Smooth muscle cell of the brain vasculature (primary cell): ENCODE data around the gene FOXE3.
A peak's percentile ranks its signal among the peaks of the same experiment; 100 is the strongest.

Experiments
- DNase-seq: peaks from one replicate; pipeline ENCODE4 v3.0.0-alpha.2; 2012; ENCODE audit warnings: low read depth, low spot score

FOXE3 gene

GRCh38 chr1:47435506-47436303 lies 19.6 kb downstream of the FOXE3 start:
- no peak for DNase-seq

DNA sequence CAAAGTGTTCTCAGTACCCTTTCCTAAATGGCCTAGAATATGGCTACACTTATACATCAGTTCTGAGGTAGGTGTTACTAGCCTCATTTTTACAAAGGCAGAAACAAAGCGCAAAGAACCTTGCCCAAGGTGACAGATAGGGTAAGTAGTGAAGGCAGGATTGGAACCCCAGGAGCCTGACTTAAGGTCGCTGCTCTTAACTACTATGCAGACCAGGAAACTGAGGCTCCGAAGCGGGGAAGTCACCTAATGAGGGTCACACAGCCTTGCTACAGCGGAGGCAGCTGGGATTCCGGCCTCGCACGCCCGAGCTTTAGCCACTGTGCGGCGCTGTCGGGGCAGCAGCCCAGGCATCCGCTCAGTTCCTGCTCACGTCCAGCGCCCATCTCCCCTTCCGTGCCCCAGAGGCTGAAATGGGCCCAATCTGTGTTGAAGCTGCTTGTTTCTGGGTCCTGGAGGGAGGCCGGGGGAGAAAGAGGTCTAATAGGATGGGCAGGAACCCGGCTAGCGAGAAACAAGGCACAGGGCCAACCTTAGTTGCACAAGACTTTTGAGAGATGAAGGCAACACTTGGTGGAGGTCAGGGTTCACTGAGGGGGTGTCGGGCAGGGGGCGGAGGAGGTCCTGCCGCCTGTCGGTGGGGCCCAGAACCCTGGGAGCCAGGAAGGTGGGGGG lies 20.4 kb downstream of the FOXE3 start:
- peak; percentile 40 for DNase-seq

DNA sequence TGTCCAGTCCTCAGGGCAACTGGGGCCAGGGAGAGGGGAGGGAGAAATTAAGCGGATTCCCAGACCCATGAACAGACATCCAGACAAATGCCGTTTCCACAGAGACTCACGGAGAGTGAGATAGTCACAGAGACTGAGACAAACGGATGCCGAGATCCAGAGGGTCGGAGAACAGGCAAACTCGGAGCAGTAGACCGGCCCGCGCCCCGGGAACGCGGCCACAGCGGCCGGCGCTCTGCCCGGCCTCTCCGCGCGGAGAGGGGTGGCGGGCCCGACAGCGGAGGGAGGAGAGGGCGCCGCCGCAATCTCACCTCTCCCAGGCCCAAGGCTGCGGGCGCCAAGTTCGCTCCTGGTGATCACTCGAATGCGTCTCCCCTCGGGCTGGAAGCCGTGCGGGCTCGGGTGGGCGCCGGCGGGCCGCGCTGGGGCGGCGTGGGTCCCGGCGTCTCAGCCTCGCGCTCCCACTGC lies 20.9 kb downstream of the FOXE3 start:
- DNase-seq = no peak

- DNase-seq = peak; percentile 39
Observed at GRCh38 chr1:47437447-47438164, 21.5 kb downstream of the FOXE3 start, which contains the start of gene FOXD2. FOXD2 (plus strand) TSS chr1:47438044; CDS start chr1:47438136, 92 bp downstream.

DNA sequence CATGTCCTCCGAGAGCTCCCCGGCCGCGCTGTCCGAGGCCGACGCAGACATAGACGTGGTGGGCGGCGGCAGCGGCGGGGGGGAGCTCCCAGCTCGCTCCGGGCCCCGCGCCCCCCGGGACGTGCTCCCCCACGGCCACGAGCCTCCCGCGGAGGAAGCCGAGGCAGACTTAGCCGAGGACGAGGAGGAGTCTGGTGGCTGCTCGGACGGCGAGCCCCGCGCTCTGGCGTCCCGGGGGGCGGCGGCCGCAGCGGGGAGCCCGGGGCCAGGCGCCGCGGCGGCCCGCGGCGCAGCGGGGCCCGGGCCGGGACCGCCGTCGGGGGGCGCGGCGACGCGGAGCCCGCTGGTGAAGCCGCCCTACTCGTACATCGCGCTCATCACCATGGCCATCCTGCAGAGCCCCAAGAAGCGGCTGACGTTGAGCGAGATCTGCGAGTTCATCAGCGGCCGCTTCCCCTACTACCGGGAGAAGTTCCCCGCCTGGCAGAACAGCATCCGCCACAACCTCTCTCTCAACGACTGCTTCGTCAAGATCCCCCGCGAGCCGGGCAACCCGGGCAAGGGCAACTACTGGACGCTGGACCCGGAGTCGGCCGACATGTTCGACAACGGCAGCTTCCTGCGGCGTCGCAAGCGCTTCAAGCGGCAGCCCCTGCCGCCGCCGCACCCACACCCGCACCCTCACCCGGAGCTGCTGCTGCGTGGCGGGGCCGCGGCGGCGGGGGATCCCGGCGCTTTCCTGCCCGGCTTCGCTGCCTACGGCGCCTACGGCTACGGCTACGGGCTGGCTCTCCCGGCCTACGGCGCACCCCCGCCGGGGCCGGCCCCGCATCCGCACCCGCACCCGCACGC lies 22.3 kb downstream of the FOXE3 start:
- no peak for DNase-seq

GRCh38 chr1:47439017-47439818 lies 23.1 kb downstream of the FOXE3 start:
- no peak for DNase-seq

GRCh38 chr1:47439819-47440598 lies 23.9 kb downstream of the FOXE3 start:
- no peak for DNase-seq

DNA sequence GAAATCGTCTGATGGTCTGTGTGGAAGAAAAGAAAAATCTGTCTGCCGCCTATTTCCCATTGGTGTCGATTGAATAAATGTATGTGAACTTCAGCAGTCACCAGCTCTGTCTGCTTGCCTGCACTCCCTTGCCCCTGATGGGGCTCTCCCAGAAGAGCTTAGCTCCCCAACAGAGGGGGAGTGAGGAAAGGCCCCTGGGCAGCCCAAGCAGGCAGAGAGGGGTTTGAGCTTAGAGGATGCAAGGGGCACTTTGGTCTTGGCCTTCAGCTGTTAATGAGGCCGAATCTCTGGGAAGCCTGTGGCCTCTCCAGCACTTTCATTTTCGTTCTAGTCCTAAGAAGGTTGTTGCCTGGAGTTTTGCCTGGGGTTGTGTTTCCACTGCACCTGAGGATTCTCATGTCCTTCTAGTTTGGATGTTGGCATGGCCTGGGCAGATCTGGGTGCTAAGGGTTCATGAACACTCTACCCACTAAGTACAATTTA lies 24.6 kb downstream of the FOXE3 start:
- no peak for DNase-seq

DNA sequence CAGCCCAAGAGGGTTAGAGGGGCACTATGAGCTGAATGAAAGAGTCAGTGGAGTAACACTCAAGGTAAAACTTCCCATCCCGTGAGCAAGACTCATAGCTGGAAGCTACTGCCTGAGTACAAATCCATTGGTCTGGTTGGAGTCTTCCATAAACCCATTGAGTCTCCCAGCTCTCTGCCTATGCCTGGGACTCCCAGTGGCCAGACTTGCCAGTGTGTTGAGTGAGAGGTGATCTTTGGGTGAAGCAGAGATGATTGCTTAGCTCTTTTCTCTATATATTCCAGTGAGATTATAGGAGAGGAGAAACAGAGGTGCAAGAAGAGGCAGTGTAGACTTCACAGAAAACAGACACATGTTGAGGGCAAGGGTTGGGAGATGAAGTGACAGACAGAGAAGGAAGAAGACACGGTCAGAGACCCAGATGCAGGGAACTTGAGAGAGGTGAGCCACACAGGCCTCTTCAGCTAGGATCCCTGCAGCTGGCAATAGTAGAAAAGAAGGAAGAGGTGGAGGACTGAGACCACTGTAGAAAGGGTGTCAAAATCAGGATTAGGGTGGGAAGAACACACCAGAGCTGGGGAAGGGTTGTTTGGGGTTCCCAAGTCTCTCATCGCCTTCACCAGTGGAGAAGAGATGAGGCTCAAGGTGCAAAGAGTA lies 25.5 kb downstream of the FOXE3 start:
- DNase-seq = no peak

- DNase-seq = no peak
Observed at GRCh38 chr1:47442202-47442601, 26.1 kb downstream of the FOXE3 start.

DNA sequence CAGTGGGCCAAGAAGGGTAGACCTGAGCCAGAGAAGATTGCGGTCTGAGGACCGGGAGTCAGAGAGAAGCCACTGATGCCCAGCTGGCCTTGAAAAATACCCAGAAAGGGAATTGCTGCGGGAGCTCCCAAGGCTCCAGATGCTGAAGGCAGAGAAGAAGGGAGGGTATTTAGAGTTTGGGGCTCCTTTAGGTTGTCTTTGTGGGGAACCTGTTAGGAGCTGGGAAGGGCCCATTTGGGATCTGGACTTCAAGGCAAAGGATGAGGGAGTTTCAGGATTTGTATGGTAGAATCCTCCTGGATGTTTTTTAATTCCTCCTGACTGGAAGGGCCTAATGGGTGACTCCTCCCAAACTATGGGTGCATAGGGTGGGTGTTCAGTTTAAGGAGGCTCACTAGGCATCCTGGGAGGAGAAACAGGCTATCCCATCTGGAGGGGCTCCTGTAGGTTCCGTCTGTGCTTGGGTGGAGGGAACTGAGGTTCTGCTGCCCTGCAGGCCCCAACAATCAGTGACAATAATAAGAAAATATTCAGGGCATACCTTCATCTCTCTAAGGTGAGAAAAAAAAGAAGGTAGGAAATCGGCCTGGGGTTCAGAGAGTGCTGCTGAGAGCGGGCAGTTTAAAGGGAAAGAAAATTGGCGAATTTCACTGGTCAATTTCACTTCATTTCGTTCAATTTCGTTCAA lies 26.9 kb downstream of the FOXE3 start:
- DNase-seq = no peak

GRCh38 chr1:47443530-47444296 lies 27.6 kb downstream of the FOXE3 start:
- no peak for DNase-seq

GRCh38 chr1:47444297-47444561 lies 28.1 kb downstream of the FOXE3 start:
- no peak for DNase-seq

GRCh38 chr1:47444562-47445465 lies 28.7 kb downstream of the FOXE3 start:
- DNase-seq = no peak

GRCh38 chr1:47445823-47446550 lies 29.9 kb downstream of the FOXE3 start:
- no peak for DNase-seq
